Measurements from ENCODE around the gene GIPR. TPM values are rescaled to one million over a fixed set of nuclear protein-coding genes. Genes with fewer than 3 reads are reported as not detected.
"Not testable (repeated sequence)": the region's sequence is repeated elsewhere in the genome, so short reads cannot be mapped to it uniquely, and the experiment has no call there.

The GIPR gene
- total RNA-seq, 1 donor from 2014 or later = under 0.01 TPM

- peak; percentile 81 to 91 for DNase-seq (ENCODE audit: low read depth in 2 of 2)
Observed at GRCh38 chr19:45645631-45646344, 22.2 kb upstream of the GIPR start.

- DNase-seq (ENCODE audit: low read depth in 2 of 2) = no peak
Observed at GRCh38 chr19:45646345-45646698, 21.7 kb upstream of the GIPR start.

DNA sequence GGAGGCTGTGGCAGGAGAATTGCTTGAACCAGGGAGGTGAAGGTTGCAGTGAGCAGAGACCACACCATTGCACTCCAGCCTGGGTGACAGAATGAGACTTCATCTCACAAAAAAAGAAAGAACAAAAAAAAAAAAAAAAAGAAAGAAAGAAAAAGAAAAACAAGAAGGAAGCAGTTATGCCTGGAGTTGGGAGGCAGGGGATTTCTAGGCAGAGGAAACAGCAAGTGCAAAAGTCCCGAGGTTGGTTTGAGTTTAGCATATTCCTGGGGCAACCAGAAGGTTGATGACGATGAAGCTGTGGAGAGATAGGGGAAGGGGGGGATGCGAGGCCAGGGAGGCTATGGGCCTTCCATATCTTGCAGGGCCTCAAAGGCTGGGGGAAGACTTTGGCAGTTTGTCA is 17.3 kb upstream of the GIPR start:
- no peak for DNase-seq (ENCODE audit: low read depth in 2 of 2)

- DNase-seq (ENCODE audit: low read depth in 2 of 2) = no peak
Observed at GRCh38 chr19:45653634-45654033, 14.4 kb upstream of the GIPR start.

DNA sequence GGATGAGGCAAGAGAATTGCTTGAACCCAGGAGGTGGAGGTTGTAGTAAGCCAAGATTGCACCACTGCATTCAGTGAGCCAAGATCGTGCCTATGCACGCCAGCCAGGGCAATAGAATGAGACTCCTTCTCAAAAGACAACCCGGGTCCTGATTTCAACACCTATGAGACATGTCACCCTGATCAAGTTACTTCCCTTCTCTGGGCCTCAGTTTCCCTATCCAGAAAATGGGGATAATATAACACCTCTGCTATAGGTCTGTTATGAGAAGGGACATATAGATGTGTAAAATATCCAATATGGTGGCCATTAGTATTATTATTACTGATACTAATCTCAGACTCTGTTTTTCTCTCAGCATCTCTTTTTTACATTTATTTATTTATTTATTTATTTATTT is 12.9 kb upstream of the GIPR start:
- no peak for DNase-seq (ENCODE audit: low read depth in 2 of 2)

DNA sequence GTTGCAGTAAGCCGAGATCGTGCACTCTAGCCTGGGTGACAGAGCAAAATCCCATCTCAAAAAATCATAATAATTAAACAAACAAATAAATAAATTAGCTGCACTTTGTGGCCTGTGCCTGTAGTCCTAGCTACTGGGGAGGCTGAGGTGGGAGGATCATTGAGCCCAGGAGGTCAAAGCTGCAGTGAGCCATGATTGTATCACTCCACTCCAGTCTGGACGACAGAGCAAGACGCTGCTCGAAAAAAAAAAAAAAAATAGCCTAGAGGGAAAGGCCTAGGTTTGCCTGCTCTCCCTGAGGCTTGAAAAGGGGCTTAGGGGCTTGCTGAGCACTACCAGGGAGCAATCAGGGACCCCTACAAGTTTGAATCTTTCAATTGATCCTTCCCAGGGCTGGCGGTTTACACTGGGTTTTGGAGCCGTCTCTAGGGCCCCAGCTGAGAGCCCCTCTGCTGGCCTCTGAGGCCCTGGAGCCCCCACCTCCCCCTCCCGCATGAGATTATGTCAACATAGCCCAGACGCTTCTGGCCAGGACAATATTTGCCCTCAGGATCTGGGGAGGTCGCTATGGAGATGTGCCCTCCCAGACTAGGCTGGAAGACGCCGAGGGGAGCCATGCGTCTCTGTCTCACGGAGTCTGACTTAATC is 10.4 kb upstream of the GIPR start:
- DNase-seq (ENCODE audit: low read depth in 2 of 2) = no peak

GRCh38 chr19:45659096-45659729 is 8.8 kb upstream of the GIPR start:
- no peak for DNase-seq (ENCODE audit: low read depth in 2 of 2)

DNA sequence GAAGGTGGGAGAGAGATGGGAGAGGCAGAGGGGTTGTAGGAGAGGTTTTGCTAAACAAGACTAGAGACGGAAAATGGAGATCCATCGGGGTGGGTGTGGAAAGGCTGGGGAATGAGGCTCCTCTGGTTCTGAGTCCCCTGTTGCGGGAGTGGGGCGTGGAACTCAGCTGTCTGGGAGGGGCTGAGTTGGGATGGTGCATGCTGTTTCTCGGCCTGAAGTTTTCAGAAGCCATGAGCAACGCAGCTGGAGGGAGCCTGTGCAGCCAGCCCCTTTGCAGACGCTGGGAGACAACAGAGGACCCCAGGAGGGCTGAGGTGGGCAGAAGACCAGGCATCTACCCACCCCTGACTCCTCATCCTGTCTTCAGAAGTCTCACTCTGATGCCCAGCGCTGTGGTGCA is 7.4 kb upstream of the GIPR start:
- no peak for DNase-seq (ENCODE audit: low read depth in 2 of 2)

DNA sequence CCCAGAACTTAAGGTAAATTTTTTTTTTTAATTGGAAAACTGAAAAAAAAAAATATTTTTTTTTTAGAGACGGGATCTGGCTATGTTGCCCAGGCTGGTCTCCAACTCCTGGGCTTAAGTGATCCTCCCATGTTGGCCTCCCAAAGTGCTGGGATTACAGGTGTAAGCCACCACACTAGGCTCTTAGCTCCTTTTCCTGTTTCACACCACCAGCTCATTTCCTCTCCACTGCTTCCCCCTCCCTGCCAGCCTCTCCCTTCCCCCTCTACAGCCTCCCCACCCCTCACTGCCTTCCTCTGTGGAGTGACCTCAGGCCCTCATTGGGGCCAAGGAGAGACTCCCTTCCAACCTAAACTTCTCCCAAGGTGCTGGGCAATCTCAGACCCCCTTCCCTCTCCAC is 4.2 kb upstream of the GIPR start:
- no peak for DNase-seq (ENCODE audit: low read depth in 2 of 2)

DNA sequence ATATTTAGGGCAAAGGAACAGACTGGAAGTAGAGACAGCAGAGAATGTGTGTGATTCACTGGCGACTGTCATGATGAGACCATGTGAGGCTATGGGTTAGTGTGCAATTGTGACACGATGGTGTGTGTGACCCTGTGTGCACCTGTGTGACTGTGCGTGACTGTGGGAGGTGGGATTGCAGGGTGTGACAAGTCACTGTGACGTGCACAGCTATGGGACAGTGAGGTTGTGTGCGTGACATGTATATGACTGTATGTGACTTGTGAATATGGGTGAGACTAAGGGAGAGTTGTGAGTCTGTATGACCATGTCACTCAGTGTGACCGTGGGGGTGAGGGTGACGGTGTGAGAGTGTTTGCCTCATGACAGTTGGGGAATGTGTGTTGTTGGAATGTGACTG is 3.4 kb upstream of the GIPR start:
- no peak for DNase-seq (ENCODE audit: low read depth in 2 of 2)

DNA sequence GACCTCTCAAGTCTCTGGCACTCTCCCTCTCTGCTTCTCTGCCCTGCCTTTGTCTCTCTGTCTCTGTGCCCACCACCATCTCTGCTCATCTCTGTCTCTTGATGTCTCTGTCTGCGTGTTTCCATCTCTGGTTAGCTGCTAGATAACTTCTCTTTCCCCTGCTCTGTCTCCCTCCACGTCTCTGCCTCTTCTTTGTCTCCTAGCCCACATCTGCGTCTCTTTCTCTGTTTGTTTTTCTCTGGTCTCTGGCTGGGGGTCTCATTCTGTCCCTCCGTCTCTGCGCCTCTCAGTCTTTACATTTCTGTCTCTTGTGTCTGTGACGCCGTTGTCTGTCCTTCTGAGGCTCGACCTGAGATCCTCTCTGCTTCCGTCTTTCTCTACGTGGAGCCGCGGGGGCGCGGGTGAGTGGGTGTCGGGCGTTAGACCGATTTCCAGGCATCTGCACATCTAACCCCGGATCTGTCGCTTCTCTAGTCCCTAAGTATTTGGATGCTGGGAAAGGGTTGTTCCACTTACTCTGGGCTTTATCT is 386 bp downstream of the GIPR start:
- no peak for DNase-seq (ENCODE audit: low read depth in 2 of 2)

DNA sequence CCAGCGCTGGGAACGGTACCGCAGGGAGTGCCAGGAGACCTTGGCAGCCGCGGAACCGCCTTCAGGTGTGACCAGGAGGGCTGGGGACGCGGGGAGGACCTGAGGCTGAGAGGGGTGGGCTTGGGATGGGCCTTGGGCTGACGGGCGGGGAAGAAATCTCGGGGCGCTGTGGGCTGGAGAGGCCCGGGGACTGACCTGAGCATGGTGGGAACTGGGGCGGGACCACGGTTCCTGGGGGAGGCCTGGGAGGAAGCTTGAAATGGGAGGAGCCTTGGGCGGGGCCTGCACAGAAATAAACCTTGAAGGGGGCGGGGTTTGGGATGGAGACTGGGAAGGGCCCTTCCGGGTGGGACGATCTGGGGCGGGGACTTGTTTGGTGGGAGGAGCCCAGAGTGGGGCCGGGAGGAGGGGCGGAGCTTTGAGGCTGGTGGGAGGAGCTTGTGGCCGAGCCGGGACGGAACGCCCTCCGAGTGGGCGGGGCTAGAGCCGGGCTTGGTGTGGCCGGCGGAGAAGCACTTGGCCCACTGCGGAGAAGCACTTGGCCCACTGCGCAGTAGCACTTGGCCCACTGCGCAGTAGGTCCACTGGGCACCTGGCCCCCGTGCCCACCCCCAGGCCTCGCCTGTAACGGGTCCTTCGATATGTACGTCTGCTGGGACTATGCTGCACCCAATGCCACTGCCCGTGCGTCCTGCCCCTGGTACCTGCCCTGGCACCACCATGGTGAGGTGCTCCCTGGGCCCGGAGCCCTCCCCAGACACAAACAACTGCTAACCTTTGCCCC is 2.8 kb downstream of the GIPR start:
- DNase-seq (ENCODE audit: low read depth in 2 of 2) = peak; percentile 76 to 81

DNA sequence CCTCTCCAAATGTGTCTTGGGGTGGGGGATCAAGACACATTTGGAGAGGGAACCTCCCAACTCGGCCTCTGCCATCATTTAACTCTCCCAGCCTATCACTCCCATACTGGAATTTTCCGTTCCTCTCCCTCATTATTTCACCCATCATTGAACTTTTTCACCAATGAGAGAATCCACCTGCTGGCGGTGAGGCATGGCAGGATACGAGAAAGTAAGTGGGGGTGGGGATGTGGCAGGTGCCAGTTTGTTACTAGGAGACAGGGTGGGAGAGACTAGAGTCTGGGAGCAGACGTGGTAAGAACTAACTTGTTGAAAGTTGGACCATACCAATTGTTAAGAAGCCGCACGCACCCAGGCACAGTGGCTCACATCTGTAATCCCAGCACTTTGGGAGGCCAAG is 6.9 kb downstream of the GIPR start:
- no peak for DNase-seq (ENCODE audit: low read depth in 2 of 2)

- DNase-seq (ENCODE audit: low read depth in 2 of 2) = no peak
Observed at GRCh38 chr19:45676851-45677263, 8.8 kb downstream of the GIPR start.

DNA sequence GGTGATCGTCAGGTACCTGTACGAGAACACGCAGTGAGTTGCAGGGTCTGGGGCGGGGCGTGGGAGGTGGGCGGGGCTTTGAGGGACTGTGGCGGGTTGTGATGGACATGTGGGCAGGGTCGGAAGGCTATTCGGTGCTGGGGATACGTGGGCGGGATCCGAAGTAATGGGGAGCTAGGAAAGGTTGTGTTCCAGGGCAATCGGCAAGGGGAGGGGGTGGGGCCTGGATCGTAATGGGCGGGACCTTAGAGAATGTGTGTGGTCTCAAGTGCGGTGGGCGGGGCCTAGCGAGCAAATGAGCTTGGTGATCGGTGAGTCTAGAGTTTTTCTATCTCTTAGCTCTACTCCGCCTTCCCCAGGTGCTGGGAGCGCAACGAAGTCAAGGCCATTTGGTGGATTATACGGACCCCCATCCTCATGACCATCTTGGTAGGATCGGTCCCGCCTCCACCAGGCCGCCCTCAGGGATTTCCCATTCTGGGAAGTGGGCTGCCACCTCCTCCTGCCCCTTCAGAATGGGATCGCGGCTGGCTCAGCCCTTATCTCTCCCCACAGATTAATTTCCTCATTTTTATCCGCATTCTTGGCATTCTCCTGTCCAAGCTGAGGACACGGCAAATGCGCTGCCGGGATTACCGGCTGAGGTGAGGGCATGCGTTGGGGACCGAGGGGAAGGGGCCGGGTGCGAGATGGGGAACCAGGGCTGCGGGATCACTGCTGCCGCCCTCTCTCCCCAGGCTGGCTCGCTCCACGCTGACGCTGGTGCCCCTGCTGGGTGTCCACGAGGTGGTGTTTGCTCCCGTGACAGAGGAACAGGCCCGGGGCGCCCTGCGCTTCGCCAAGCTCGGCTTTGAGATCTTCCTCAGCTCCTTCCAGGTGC is 9.6 kb downstream of the GIPR start:
- DNase-seq (ENCODE audit: low read depth in 2 of 2) = peak; percentile 66 to 81

DNA sequence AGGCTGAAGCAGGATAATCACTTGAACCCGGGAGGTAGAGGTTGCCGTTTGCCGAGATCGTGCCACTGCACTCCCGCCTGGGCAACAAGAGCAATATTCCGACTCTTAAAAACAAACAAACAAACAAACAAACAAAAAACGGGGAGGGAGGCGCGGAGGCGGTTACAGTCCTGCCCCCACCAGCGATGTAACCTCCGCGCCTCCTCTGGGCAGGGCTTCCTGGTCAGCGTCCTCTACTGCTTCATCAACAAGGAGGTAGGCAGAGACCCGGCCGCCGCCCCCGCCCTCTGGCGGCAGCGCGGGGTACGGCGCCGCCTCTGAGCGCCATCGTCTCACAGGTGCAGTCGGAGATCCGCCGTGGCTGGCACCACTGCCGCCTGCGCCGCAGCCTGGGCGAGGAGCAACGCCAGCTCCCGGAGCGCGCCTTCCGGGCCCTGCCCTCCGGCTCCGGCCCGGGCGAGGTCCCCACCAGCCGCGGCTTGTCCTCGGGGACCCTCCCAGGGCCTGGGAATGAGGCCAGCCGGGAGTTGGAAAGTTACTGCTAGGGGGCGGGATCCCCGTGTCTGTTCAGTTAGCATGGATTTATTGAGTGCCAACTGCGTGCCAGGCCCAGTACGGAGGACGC is 13.5 kb downstream of the GIPR start:
- peak; percentile 82 to 85 for DNase-seq (ENCODE audit: low read depth in 2 of 2)

- no peak for DNase-seq (ENCODE audit: low read depth in 2 of 2)
Observed at GRCh38 chr19:45682117-45682516, 14.1 kb downstream of the GIPR start.

DNA sequence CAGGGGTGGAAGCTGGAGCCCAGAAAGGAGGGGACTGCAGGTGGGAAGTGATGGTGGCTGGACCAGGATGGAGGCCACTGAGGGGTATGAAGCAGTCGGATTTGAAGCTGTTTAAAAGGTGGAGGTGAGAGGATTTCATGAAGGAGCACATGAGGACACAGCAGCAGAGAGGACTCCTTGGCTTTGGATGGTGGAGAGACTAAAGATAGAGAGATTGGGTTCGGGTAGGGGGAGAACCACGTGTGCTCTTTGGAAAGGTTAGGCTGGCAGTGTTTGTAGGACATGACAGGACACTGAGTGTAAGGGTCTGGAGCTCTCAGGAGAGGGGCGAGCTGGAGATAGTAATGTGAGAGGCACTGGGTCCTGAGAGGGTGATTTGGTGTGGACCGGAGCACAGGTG is 14.9 kb downstream of the GIPR start:
- no peak for DNase-seq (ENCODE audit: low read depth in 2 of 2)

GRCh38 chr19:45685045-45685444 is 17.0 kb downstream of the GIPR start:
- not testable (repeated sequence) for DNase-seq (ENCODE audit: low read depth in 2 of 2)

- DNase-seq (ENCODE audit: low read depth in 2 of 2) = no peak
Observed at GRCh38 chr19:45687599-45687998, 19.6 kb downstream of the GIPR start.
